ENCODE measurements around the gene RPL35. TPM values are rescaled to one million over a fixed set of nuclear protein-coding genes. Genes with fewer than 3 reads are reported as not detected.

RPL35 gene
- total and polyA plus RNA-seq, 2 experiments from 2014 or later = 1,202 to 4,143 TPM

GRCh38 chr9:124881138-124881743 lies 19.5 kb upstream of the RPL35 start:
- Histone ChIP-seq H3K27me3 (ENCODE audit: insufficient read depth) (no peaks in the 10 kb centered on the region), H3K4me1 (ENCODE audit: insufficient read depth) (peaks cover 31% of the 10 kb centered on the region), H3K27ac (ENCODE audit: low read depth) (no peak overlapping the region; the same call in 1 of the 2 replicates), H3K79me2 (replicated peaks; ENCODE audit: insufficient read depth) (no peaks in the 10 kb centered on the region), H2AFZ (no peak overlapping the region), H3K9me2 (ENCODE audit: insufficient read depth) (no peaks in the 10 kb centered on the region), H3K36me3 (ENCODE audit: insufficient read depth) (peaks cover 5% of the 10 kb centered on the region; the same call in 1 of the 2 replicates), H3K4me3 (peak overlapping the region; percentile 0; the same call in 1 of the 2 replicates), H4K20me1 (replicated peaks; ENCODE audit: insufficient read depth) (peaks cover 6% of the 10 kb centered on the region; the same call in 1 of the 2 replicates), H3F3A (replicated peaks; ENCODE audit: low read depth) (peaks cover 50% of the 10 kb centered on the region), H3K4me2 (peak overlapping the region; percentile 33; the same call in 1 of the 2 replicates)
- H3K36me3 Mint-ChIP-seq (ENCODE audit: low read depth) = peaks cover 24% of the 10 kb centered on the region
- H3K27me3 Mint-ChIP-seq (ENCODE audit: insufficient read depth, low read depth, poor library complexity) = peaks cover 8% of the 10 kb centered on the region
- DNase-seq (ENCODE audit: low spot score) = no peak
- no peaks in the 10 kb centered on the region; the same call in 2 of the 3 replicates for H3K9me3 Mint-ChIP-seq
- H3K4me1 Mint-ChIP-seq = peaks cover 66% of the 10 kb centered on the region
- TF ChIP-seq EZH2phosphoT487 (IDR thresholded peaks at IDR 0.05; ENCODE audit: unreplicated experiment) = no peak
- no peak for TF ChIP-seq ZNF331 (CRISPR knock-in tag; IDR thresholded peaks at IDR 0.05; ENCODE audit: low read depth)
- TF ChIP-seq NANOG (IDR thresholded peaks at IDR 0.05; ENCODE audit: borderline replicate concordance) = no peak
- no peak for TF ChIP-seq EZH2 (IDR thresholded peaks at IDR 0.05; ENCODE audit: low read depth, unreplicated experiment)
- no peak for TF ChIP-seq STAT1 (IDR thresholded peaks at IDR 0.05; ENCODE audit: unreplicated experiment)
- no peak for TF ChIP-seq CREB1 (CRISPR knock-in tag; IDR thresholded peaks at IDR 0.05; ENCODE audit: low read depth)
- TF ChIP-seq JUNB (IDR thresholded peaks at IDR 0.05; ENCODE audit: unreplicated experiment) = no peak
- no peak for TF ChIP-seq ZNF114 (CRISPR knock-in tag; IDR thresholded peaks at IDR 0.05)
- no peak for TF ChIP-seq REST (IDR thresholded peaks at IDR 0.05; ENCODE audit: unreplicated experiment)
- TF ChIP-seq CTCF (conservative IDR thresholded peaks at IDR 0.05; ENCODE audit: low read depth in 2 of 2) = no peak
- TF ChIP-seq ETS1 (IDR thresholded peaks at IDR 0.05) = no peak
- no peak for TF ChIP-seq ZNF462 (CRISPR knock-in tag; IDR thresholded peaks at IDR 0.05)
- no peak for TF ChIP-seq POLR2AphosphoS5 (IDR thresholded peaks at IDR 0.05; ENCODE audit: low read depth)
- H3K4me3 Mint-ChIP-seq = no peak overlapping the region
- H3K27ac Mint-ChIP-seq = no peak overlapping the region
- ATAC-seq = no peak

All from GM23338 (cell line).